NCI-H1694 treated with DMSO at 0.1 percent for 48 hours (cell line): Measurements from ENCODE around the gene CALY.

Source experiments
- DNase-seq: peaks from one replicate; lab custom pipeline; 2025; lab: John Stamatoyannopoulos, UW

The CALY gene

GRCh38 chr10:133310399-133310755 is 26.3 kb downstream of the CALY start:
- DNase-seq = no peak

GRCh38 chr10:133309720-133310398 is 26.8 kb downstream of the CALY start:
- no peak for DNase-seq

GRCh38 chr10:133309100-133309719 is 27.5 kb downstream of the CALY start:
- DNase-seq = no peak

- DNase-seq = no peak
Measured at GRCh38 chr10:133308421-133309099, 28.1 kb downstream of the CALY start, which contains the start of the genes TUBGCP2 and ZNF511. TUBGCP2 (minus strand) TSS chr10:133308872; CDS start chr10:133302941, 5,931 bp downstream. ZNF511 (plus strand) TSS chr10:133308914; CDS start chr10:133308944, 30 bp downstream.

- DNase-seq = no peak
Measured at GRCh38 chr10:133307776-133308420, 28.8 kb downstream of the CALY start.

GRCh38 chr10:133306941-133307379 is 29.7 kb downstream of the CALY start:
- DNase-seq = no peak

GRCh38 chr10:133306097-133306476 is 30.6 kb downstream of the CALY start:
- DNase-seq = no peak

GRCh38 chr10:133303206-133303605 is 33.5 kb downstream of the CALY start:
- DNase-seq = no peak

- DNase-seq = no peak
Measured at GRCh38 chr10:133302230-133302629, 34.5 kb downstream of the CALY start.

GRCh38 chr10:133299738-133300137 is 37.0 kb downstream of the CALY start:
- no peak for DNase-seq

- DNase-seq = no peak
Measured at GRCh38 chr10:133299224-133299623, 37.5 kb downstream of the CALY start.

GRCh38 chr10:133298466-133298865 is 38.2 kb downstream of the CALY start:
- no peak for DNase-seq

- no peak for DNase-seq
Measured at GRCh38 chr10:133297504-133297903, 39.2 kb downstream of the CALY start.

GRCh38 chr10:133295426-133296320 is 41.0 kb downstream of the CALY start:
- no peak for DNase-seq

- DNase-seq = no peak
Measured at GRCh38 chr10:133294189-133294588, 42.5 kb downstream of the CALY start.

- no peak for DNase-seq
Measured at GRCh38 chr10:133293810-133294119, 42.9 kb downstream of the CALY start.

- no peak for DNase-seq
Measured at GRCh38 chr10:133292919-133293809, 43.5 kb downstream of the CALY start.

- no peak for DNase-seq
Measured at GRCh38 chr10:133289761-133290160, 46.9 kb downstream of the CALY start.

GRCh38 chr10:133287832-133288500 is 48.7 kb downstream of the CALY start:
- DNase-seq = no peak

- no peak for DNase-seq
Measured at GRCh38 chr10:133286366-133286765, 50.3 kb downstream of the CALY start.
